Heart right ventricle (tissue), 16 donors: ENCODE data around the gene INPP5A. TPM values are rescaled to one million over a fixed set of nuclear protein-coding genes. Genes with fewer than 3 reads are reported as not detected.
"Not testable (repeated sequence)": the region's sequence is repeated elsewhere in the genome, so short reads cannot be mapped to it uniquely, and the experiment has no call there.

Experiments
- ATAC-seq, 8 donors: fragments of 200-7000 bp; cut with Tn5 transposase; one replicate each; pipeline ENCODE4 v1.9.1; 2020; ENCODE audit warnings: mild to moderate bottlenecking in 8 of 8, moderate library complexity in 8 of 8, moderate number of reproducible peaks in 1 of 8
- DNase-seq, 2 donors: peaks; one replicate each; pipeline ENCODE4 v3.0.0-alpha.2; 2020
- H3K27ac ChIP-seq, 10 donors: fragments of 200-600 bp; sonication (generic) in 2 of 10; one replicate each; pipeline versions ENCODE4 v1.5.0 to v1.8.0; 2020 to 2022; ENCODE audit warnings: mild to moderate bottlenecking in 3 of 10
- H3K27me3 ChIP-seq, 7 donors: fragments of 200-600 bp; one replicate each; pipeline ENCODE4 v1.8.0; 2021 to 2022; ENCODE audit warnings: mild to moderate bottlenecking in 2 of 7
- H3K36me3 ChIP-seq, 9 donors: fragments of 200-600 bp; sonication (generic) in 1 of 9; one replicate each; pipeline versions ENCODE4 v1.5.0 to v1.8.0; 2020 to 2022; ENCODE audit warnings: mild to moderate bottlenecking in 2 of 9
- H3K4me1 ChIP-seq, 9 donors: fragments of 200-600 bp; sonication (generic) in 1 of 9; one replicate each; pipeline versions ENCODE4 v1.5.0 to v1.8.0; 2020 to 2022; ENCODE audit warnings: mild to moderate bottlenecking in 4 of 9
- H3K4me3 ChIP-seq, 10 donors: fragments of 200-600 bp; sonication (generic) in 2 of 10; one replicate each; pipeline versions ENCODE4 v1.5.0 to v1.8.0; 2020 to 2022; ENCODE audit warnings: mild to moderate bottlenecking in 7 of 10, moderate library complexity in 2 of 10
- H3K9me3 ChIP-seq, 11 donors: fragments of 200-600 bp in 10 of 11; sonication (generic) in 2 of 11; one replicate each; pipeline versions ENCODE4 v1.5.0 to v1.8.0; 2013 to 2022; ENCODE audit warnings: mild to moderate bottlenecking in 2 of 11, control low read depth in 1 of 11, moderate library complexity in 1 of 11
- CTCF ChIP-seq, 9 donors: fragments of 200-600 bp; sonication (generic) in 2 of 9; IDR thresholded peaks; one replicate each; pipeline versions ENCODE4 v1.5.0 to v1.8.0; 2021 to 2022; ENCODE audit warnings: antibody characterized with exemption in 9 of 9, mild to moderate bottlenecking in 5 of 9, moderate library complexity in 1 of 9
- WGBS, 2 donors: extraction: QIAGEN DNeasy Blood & Tissue Kit; methylation state at CpG; one replicate each; pipeline ENCODE4 v1.1.7; 2013; ENCODE audit warnings: inconsistent platforms in 1 of 2; 5-methylcytosine and 5-hydroxymethylcytosine counted together
- intact Hi-C, 10 donors: fragments of 100-400 bp; cut with DNase I; formaldehyde crosslinking; loops; one replicate each; pipeline versions ENCODE4 v1.11.1 to v1.14.2; 2022
- polyA plus RNA-seq, 2 donors: library from polyadenylated mRNA; stranded (reverse); fragments of 200-250 nt; gene quantifications; one replicate each; pipeline ENCODE4 v1.2.3, GENCODE V29; 2013
- total RNA-seq, 10 donors: library from RNA; stranded (reverse); fragmentation: NEBNext Ultra II Directional in 3 of 10; extraction: Animal tissue kit (Norgen Biotek cat#: 25700) in 3 of 10; gene quantifications; one replicate each; pipeline versions ENCODE4 v1.2.1 to v1.2.4, GENCODE V29; 2021 to 2023
- donor health status: Arrhythmogenic right ventricular cardiomyopathy.
- donor health status: ischemic (EF 13 %, LVEDD 7.1; RV severe dilation, severe dysfunction).
- donor health status: healthy with polysubstance abuse.
- donor health status: DM: no; HTN: yes; CAD: no.
- donor health status: DM: no; HTN: no; CAD: no.
- donor health status: ischemic (EF 25% LVEDD 6.9; RV normal size, moderate dysfunction).
- donor health status: ischemic (EF 25% LVEDD 5.7; RV mildly dilated, moderate dysfunction).
- donor health status: healthy.
- donor health status: DM: yes; HTN: yes; CAD: no.
- donor health status: Ischemic cardiomyopathy.
- donor health status: ischemic (EF 35%, LVEDD 5.7; RV mildly dilated, moderate dysfunction).
- donor health status: nonischemic (EF 11% LVEDD 7.7; RV severe dilation, severe dysfunction).
- donor health status: DM: yes; HTN: yes; CAD: no.
- donor health status: PGD.
- donor health status: ischemic (EF 29% LVEDD 5.4; RV normal size, mild dysfunction).
- donor health status: nonischemic (EF 23%, LVEDD 6.1; RV moderate dilation, normal function).

INPP5A gene
- total and polyA plus RNA-seq, 12 donors = 30.4 to 122 (median 106) TPM

- no peak for DNase-seq
- H3K27ac ChIP-seq = no peak overlapping the region
- no peaks in the 10 kb centered on the region for H3K36me3 ChIP-seq
- H3K4me3 ChIP-seq = no peak overlapping the region
- H3K4me1 ChIP-seq = no peaks in the 10 kb centered on the region
- ATAC-seq = no peak
- no peak for TF ChIP-seq CTCF (IDR thresholded peaks at IDR 0.05)
- intact Hi-C loops = no loop called here
- peaks cover 0 to 36% (median 31%) of the 10 kb centered on the region in 7 donors for H3K27me3 ChIP-seq
- 81 to 82% methylated on average over 29 of the region's 29 CpGs for WGBS, 2 donors
- H3K9me3 ChIP-seq = peaks cover 0 to 9% (median 0%) of the 10 kb centered on the region in 11 donors
These were observed 280.2 kb downstream of the INPP5A start for GRCh38 chr10:132817701-132818211.

- no peaks in the 10 kb centered on the region for H3K36me3 ChIP-seq
- ATAC-seq (no peak), DNase-seq (no peak)
- no peak overlapping the region for H3K4me3 ChIP-seq
- no peak overlapping the region for H3K27ac ChIP-seq
- peaks cover 0 to 34% (median 23%) of the 10 kb centered on the region in 7 donors for H3K27me3 ChIP-seq
- intact Hi-C loops = no loop called here
- H3K9me3 ChIP-seq = peaks cover 0 to 9% (median 0%) of the 10 kb centered on the region in 11 donors
- TF ChIP-seq CTCF (IDR thresholded peaks at IDR 0.05) = no peak
- no peaks in the 10 kb centered on the region for H3K4me1 ChIP-seq
- WGBS, 2 donors = 89 to 91% methylated on average over 13 of the region's 13 CpGs
These were observed 282.5 kb downstream of the INPP5A start for GRCh38 chr10:132820056-132820455.

- H3K36me3 ChIP-seq, intact Hi-C loops, DNase-seq, H3K4me1 ChIP-seq, ATAC-seq, H3K27ac ChIP-seq, H3K4me3 ChIP-seq, H3K9me3 ChIP-seq: not testable (repeated sequence)
- 94 to 97% methylated on average over 33 to 34 of the region's 34 CpGs for WGBS, 2 donors
- H3K27me3 ChIP-seq = peaks cover 0 to 13% (median 0%) of the 10 kb centered on the region in 7 donors
These were observed 288.4 kb downstream of the INPP5A start for GRCh38 chr10:132825783-132826523.

GRCh38 chr10:132826524-132827422 is 289.2 kb downstream of the INPP5A start:
- no peak for DNase-seq
- H3K9me3 ChIP-seq = no peaks in the 10 kb centered on the region
- WGBS, 2 donors = 91 to 92% methylated on average over 31 to 36 of the region's 36 CpGs
- H3K27ac ChIP-seq = no peak overlapping the region
- H3K27me3 ChIP-seq = peaks cover 0 to 19% (median under 1%) of the 10 kb centered on the region in 7 donors
- no peak for TF ChIP-seq CTCF (IDR thresholded peaks at IDR 0.05)
- H3K4me3 ChIP-seq = no peak overlapping the region
- intact Hi-C loops = no loop called here
- ATAC-seq = no peak
- no peaks in the 10 kb centered on the region for H3K4me1 ChIP-seq
- H3K36me3 ChIP-seq = no peaks in the 10 kb centered on the region
